Fibroblast of lung (primary cell): ENCODE measurements around the gene RPL39L. TPM values are rescaled to one million over a fixed set of nuclear protein-coding genes. Genes with fewer than 3 reads are reported as not detected.

Experiments
- DNase-seq, 2 donors: peaks; one replicate each; pipeline versions ENCODE4 v3.0.0 to v3.0.0-alpha.2; 2010; ENCODE audit warnings: low read depth in 2 of 2
- H2AFZ ChIP-seq: 2 replicates; pipeline ENCODE4 v1.5.1; 2012; ENCODE audit warnings: low read length, control low read depth, inconsistent platforms
- H3K27ac ChIP-seq: 2 replicates; pipeline ENCODE4 v1.5.1; 2011; ENCODE audit warnings: low read length, control low read depth; ENCODE audit not compliant: insufficient read depth
- H3K27me3 ChIP-seq: 2 replicates; pipeline ENCODE4 v1.5.1; 2011; ENCODE audit warnings: mild to moderate bottlenecking, low read length; ENCODE audit not compliant: control insufficient read depth, insufficient read depth
- H3K36me3 ChIP-seq: 2 replicates; pipeline ENCODE4 v1.5.1; 2011; ENCODE audit warnings: low read length; ENCODE audit not compliant: control insufficient read depth, insufficient read depth
- H3K4me1 ChIP-seq: 2 replicates; pipeline ENCODE4 v1.5.1; 2011; ENCODE audit warnings: low read length; ENCODE audit not compliant: control insufficient read depth, insufficient read depth; ENCODE audit errors: extremely low read depth
- H3K4me2 ChIP-seq: 2 replicates; pipeline ENCODE4 v1.5.1; 2011; ENCODE audit warnings: low read length, control low read depth; ENCODE audit not compliant: insufficient read depth; ENCODE audit errors: extremely low read depth
- H3K4me3 ChIP-seq, 4 experiments: fragments of 200-600 bp in 1 of 4; sonication (generic) in 1 of 4; replicated peaks in 1 of 4; 2 replicates each; pipeline ENCODE4 v1.5.1; 2011 to 2016; ENCODE audit warnings: low read length in 4 of 4, low read depth in 3 of 4, mild to moderate bottlenecking in 3 of 4, control low read depth in 2 of 4, inconsistent platforms in 1 of 4, mixed read lengths in 1 of 4; ENCODE audit not compliant: insufficient read depth in 1 of 4; ENCODE audit errors: control extremely low read depth in 1 of 4
- H3K79me2 ChIP-seq: 2 replicates; pipeline ENCODE4 v1.5.1; 2012; ENCODE audit warnings: mild to moderate bottlenecking, low read length, inconsistent platforms; ENCODE audit not compliant: control insufficient read depth, insufficient read depth
- H3K9ac ChIP-seq: 2 replicates; pipeline ENCODE4 v1.5.1; 2011; ENCODE audit warnings: mild to moderate bottlenecking, low read length, control low read depth; ENCODE audit not compliant: insufficient read depth
- H3K9me3 ChIP-seq: 2 replicates; pipeline ENCODE4 v1.5.1; 2012; ENCODE audit warnings: low read depth, low read length; ENCODE audit not compliant: control insufficient read depth, insufficient read depth
- H4K20me1 ChIP-seq: 2 replicates; pipeline ENCODE4 v1.5.1; 2011; ENCODE audit warnings: low read length; ENCODE audit not compliant: control insufficient read depth, insufficient read depth; ENCODE audit errors: extremely low read depth
- CTCF ChIP-seq, 2 donors: IDR thresholded peaks in 1 of 2; conservative IDR thresholded peaks in 1 of 2; 1 replicate in 1 of 2; 2 replicates in 1 of 2; pipeline ENCODE4 v1.5.1; 2011 to 2012; ENCODE audit warnings: low read length in 2 of 2, control low read depth in 1 of 2, inconsistent platforms in 1 of 2, low read depth in 1 of 2, mild to moderate bottlenecking in 1 of 2
- EZH2 ChIP-seq: IDR thresholded peaks from 2 replicates; pipeline ENCODE4 v1.5.1; 2012; ENCODE audit warnings: low read length, control low read depth, mild to moderate bottlenecking; ENCODE audit errors: missing control alignments
- polyA plus RNA-seq, 2 donors: library from polyadenylated mRNA; depleted of rRNA in 1 of 2; stranded (reverse) in 1 of 2; unstranded in 1 of 2; fragments of >200 nt; gene quantifications; 2 replicates each; pipeline ENCODE4 v1.2.1, GENCODE V29; 2011 to 2012; ENCODE audit warnings: missing spikeins in 1 of 2
- total RNA-seq: library from RNA; depleted of rRNA; stranded (reverse); fragments of >200 nt; gene quantifications from 2 replicates; pipeline ENCODE4 v1.2.1, GENCODE V29; 2014

Gene RPL39L
- total and polyA plus RNA-seq, 2 donors (not counting 1 experiment from before 2014, with no cell fraction given), result 8.4 to 26.6 TPM

- H2AFZ ChIP-seq, result no peak overlapping the region
- H4K20me1 ChIP-seq, result no peaks in the 10 kb centered on the region
- H3K4me3 ChIP-seq, result no peak overlapping the region
- H3K79me2 ChIP-seq, result no peaks in the 10 kb centered on the region
- H3K27me3 ChIP-seq, result no peaks in the 10 kb centered on the region
- H3K4me1 ChIP-seq, result no peaks in the 10 kb centered on the region
- H3K9ac ChIP-seq, result no peak overlapping the region
- TF ChIP-seq CTCF (conservative IDR thresholded peaks at IDR 0.05 in 1 of 2, IDR thresholded peaks at IDR 0.05 in 1 of 2; ENCODE audit: low read depth in 1 of 2, low read length in 2 of 2) (no peak), EZH2 (no peak)
- H3K27ac ChIP-seq, result no peak overlapping the region
- H3K4me2 ChIP-seq, result no peak overlapping the region
- no peaks in the 10 kb centered on the region for H3K9me3 ChIP-seq
- H3K36me3 ChIP-seq, result no peaks in the 10 kb centered on the region
- peak in 1 of 2 donors; percentile 48 for DNase-seq
Measured at GRCh38 chr3:187122261-187122660, 17.0 kb downstream of the RPL39L start.

GRCh38 chr3:187120326-187120725 is 19.0 kb downstream of the RPL39L start:
- Histone ChIP-seq H3K4me1 (no peaks in the 10 kb centered on the region), H4K20me1 (no peaks in the 10 kb centered on the region), H3K9ac (no peak overlapping the region), H3K4me2 (no peak overlapping the region), H3K27ac (no peak overlapping the region), H3K9me3 (no peaks in the 10 kb centered on the region), H3K36me3 (no peaks in the 10 kb centered on the region), H3K4me3 (no peak overlapping the region), H3K79me2 (no peaks in the 10 kb centered on the region), H2AFZ (no peak overlapping the region), H3K27me3 (no peaks in the 10 kb centered on the region)
- DNase-seq, result no peak
- no peak for TF ChIP-seq CTCF (conservative IDR thresholded peaks at IDR 0.05 in 1 of 2, IDR thresholded peaks at IDR 0.05 in 1 of 2; ENCODE audit: low read depth in 1 of 2, low read length in 2 of 2)
- TF ChIP-seq EZH2, result no peak

GRCh38 chr3:187114511-187114910 is 24.8 kb downstream of the RPL39L start:
- Histone ChIP-seq H3K27me3 (no peaks in the 10 kb centered on the region), H3K4me2 (no peak overlapping the region), H4K20me1 (no peaks in the 10 kb centered on the region), H3K9ac (no peak overlapping the region), H3K4me3 (no peak overlapping the region), H3K4me1 (no peaks in the 10 kb centered on the region), H3K9me3 (no peaks in the 10 kb centered on the region), H3K79me2 (no peaks in the 10 kb centered on the region), H3K36me3 (no peaks in the 10 kb centered on the region), H2AFZ (no peak overlapping the region), H3K27ac (no peak overlapping the region)
- no peak for DNase-seq
- TF ChIP-seq CTCF (conservative IDR thresholded peaks at IDR 0.05 in 1 of 2, IDR thresholded peaks at IDR 0.05 in 1 of 2; ENCODE audit: low read depth in 1 of 2, low read length in 2 of 2), result no peak
- TF ChIP-seq EZH2, result no peak
